ENCODE data around the gene TIAL1. TPM values are rescaled to one million over a fixed set of nuclear protein-coding genes. Genes with fewer than 3 reads are reported as not detected.

The TIAL1 gene
- total and polyA plus RNA-seq, 2 donors from 2014 or later (not counting 2 experiments from before 2014, with no cell fraction given): 80.4 to 116 TPM

Other genes with a start within 250 kb of the TIAL1 start
- 85.7 and 86.5 TPM in 2 replicates for gene RGS10, start 54.2 kb downstream of the TIAL1 start, total RNA-seq
- gene RGS10, start 54.2 kb downstream of the TIAL1 start, polyA plus RNA-seq: 124 and 127 TPM in 2 replicates
- gene BAG3, start 54.4 kb upstream of the TIAL1 start, total RNA-seq: 60.7 and 65.4 TPM in 2 replicates
- gene BAG3, start 54.4 kb upstream of the TIAL1 start, polyA plus RNA-seq: 73.6 and 74.2 TPM in 2 replicates
- gene INPP5F, start 129.1 kb upstream of the TIAL1 start, total RNA-seq: 25.9 and 27.5 TPM in 2 replicates
- gene INPP5F, start 129.1 kb upstream of the TIAL1 start, polyA plus RNA-seq: 14.1 and 16.6 TPM in 2 replicates

Data from foreskin keratinocyte (primary cell).